ENCODE measurements around the gene NDUFAF5.

The NDUFAF5 gene

GRCh38 chr20:13775867-13776266 is 9.0 kb upstream of the NDUFAF5 start:
- DNase-seq (ENCODE audit: low read depth in 3 of 3, low spot score in 1 of 3) = no peak

GRCh38 chr20:13777171-13777601 is 7.6 kb upstream of the NDUFAF5 start:
- DNase-seq (ENCODE audit: low read depth in 3 of 3, low spot score in 1 of 3) = no peak

- no peak for DNase-seq (ENCODE audit: low read depth in 3 of 3, low spot score in 1 of 3)
Measured at GRCh38 chr20:13778827-13779226, 6.0 kb upstream of the NDUFAF5 start.

GRCh38 chr20:13783528-13783927 is 1.3 kb upstream of the NDUFAF5 start:
- no peak for DNase-seq (ENCODE audit: low read depth in 3 of 3, low spot score in 1 of 3)

GRCh38 chr20:13784271-13784892 is 446 bp upstream of the NDUFAF5 start:
- no peak for DNase-seq (ENCODE audit: low read depth in 3 of 3, low spot score in 1 of 3)

- no peak for DNase-seq (ENCODE audit: low read depth in 3 of 3, low spot score in 1 of 3)
Measured at GRCh38 chr20:13786143-13786828, 1.5 kb downstream of the NDUFAF5 start.

GRCh38 chr20:13788167-13788834 is 3.5 kb downstream of the NDUFAF5 start:
- no peak for DNase-seq (ENCODE audit: low read depth in 3 of 3, low spot score in 1 of 3)

- no peak for DNase-seq (ENCODE audit: low read depth in 3 of 3, low spot score in 1 of 3)
Measured at GRCh38 chr20:13790708-13791107, 5.9 kb downstream of the NDUFAF5 start.

GRCh38 chr20:13791540-13792459 is 7.0 kb downstream of the NDUFAF5 start:
- DNase-seq (ENCODE audit: low read depth in 3 of 3, low spot score in 1 of 3) = no peak

GRCh38 chr20:13793001-13793400 is 8.2 kb downstream of the NDUFAF5 start:
- no peak for DNase-seq (ENCODE audit: low read depth in 3 of 3, low spot score in 1 of 3)

GRCh38 chr20:13794667-13795066 is 9.8 kb downstream of the NDUFAF5 start:
- DNase-seq (ENCODE audit: low read depth in 3 of 3, low spot score in 1 of 3) = no peak

GRCh38 chr20:13799040-13799439 is 14.2 kb downstream of the NDUFAF5 start:
- DNase-seq (ENCODE audit: low read depth in 3 of 3, low spot score in 1 of 3) = no peak

- DNase-seq (ENCODE audit: low read depth in 3 of 3, low spot score in 1 of 3) = no peak
Measured at GRCh38 chr20:13799974-13800373, 15.1 kb downstream of the NDUFAF5 start.

GRCh38 chr20:13800728-13801134 is 15.9 kb downstream of the NDUFAF5 start:
- no peak for DNase-seq (ENCODE audit: low read depth in 3 of 3, low spot score in 1 of 3)

- no peak for DNase-seq (ENCODE audit: low read depth in 3 of 3, low spot score in 1 of 3)
Measured at GRCh38 chr20:13809373-13809772, 24.5 kb downstream of the NDUFAF5 start.

- DNase-seq (ENCODE audit: low read depth in 3 of 3, low spot score in 1 of 3) = no peak
Measured at GRCh38 chr20:13809855-13810254, 25.0 kb downstream of the NDUFAF5 start.

GRCh38 chr20:13810446-13810845 is 25.6 kb downstream of the NDUFAF5 start:
- DNase-seq (ENCODE audit: low read depth in 3 of 3, low spot score in 1 of 3) = no peak

- DNase-seq (ENCODE audit: low read depth in 3 of 3, low spot score in 1 of 3) = no peak
Measured at GRCh38 chr20:13813910-13814309, 29.1 kb downstream of the NDUFAF5 start.

GRCh38 chr20:13814672-13815071 is 29.8 kb downstream of the NDUFAF5 start:
- DNase-seq (ENCODE audit: low read depth in 3 of 3, low spot score in 1 of 3) = no peak

GRCh38 chr20:13816757-13817156 is 31.9 kb downstream of the NDUFAF5 start:
- no peak for DNase-seq (ENCODE audit: low read depth in 3 of 3, low spot score in 1 of 3)

GRCh38 chr20:13817342-13817741 is 32.5 kb downstream of the NDUFAF5 start:
- no peak for DNase-seq (ENCODE audit: low read depth in 3 of 3, low spot score in 1 of 3)
